Muscle layer of colon (tissue), 2 donors: ENCODE measurements around the gene VTI1A.
"Not testable (repeated sequence)": the region's sequence is repeated elsewhere in the genome, so short reads cannot be mapped to it uniquely, and the experiment has no call there.

Source experiments
- H3K27ac ChIP-seq: one replicate; pipeline ENCODE4 v1.7.0; 2013; ENCODE audit warnings: low read depth, mild to moderate bottlenecking, low read length, moderate library complexity
- H3K27me3 ChIP-seq, 2 donors: one replicate each; pipeline ENCODE4 v1.7.0; 2013; ENCODE audit warnings: low read length in 2 of 2, mild to moderate bottlenecking in 2 of 2; ENCODE audit not compliant: insufficient read depth in 2 of 2, control insufficient read depth in 1 of 2
- H3K36me3 ChIP-seq: one replicate; pipeline ENCODE4 v1.7.0; 2013; ENCODE audit warnings: mild to moderate bottlenecking, low read length; ENCODE audit not compliant: insufficient read depth
- H3K4me1 ChIP-seq: one replicate; pipeline ENCODE4 v1.7.0; 2013; ENCODE audit warnings: mild to moderate bottlenecking, low read length; ENCODE audit not compliant: insufficient read depth
- H3K4me3 ChIP-seq, 2 donors: one replicate each; pipeline ENCODE4 v1.7.0; 2013; ENCODE audit warnings: low read length in 2 of 2, low read depth in 1 of 2, mild to moderate bottlenecking in 1 of 2, moderate library complexity in 1 of 2
- H3K9ac ChIP-seq: one replicate; pipeline ENCODE4 v1.7.0; 2013; ENCODE audit warnings: low read length
- H3K9me3 ChIP-seq: one replicate; pipeline ENCODE4 v1.7.0; 2013; ENCODE audit warnings: mild to moderate bottlenecking, low read length
- donor health status: abdominal sarcoma.
- donor health status: Adenocarcinoma of cecum.

Gene VTI1A

GRCh38 chr10:112487964-112488363 lies 40.9 kb downstream of the VTI1A start:
- Histone ChIP-seq H3K4me1 (peaks cover 5% of the 10 kb centered on the region), H3K9ac (no peak overlapping the region), H3K4me3 (no peak overlapping the region), H3K27me3 (no peaks in the 10 kb centered on the region), H3K9me3 (no peaks in the 10 kb centered on the region), H3K36me3 (no peaks in the 10 kb centered on the region), H3K27ac (no peak overlapping the region)

DNA sequence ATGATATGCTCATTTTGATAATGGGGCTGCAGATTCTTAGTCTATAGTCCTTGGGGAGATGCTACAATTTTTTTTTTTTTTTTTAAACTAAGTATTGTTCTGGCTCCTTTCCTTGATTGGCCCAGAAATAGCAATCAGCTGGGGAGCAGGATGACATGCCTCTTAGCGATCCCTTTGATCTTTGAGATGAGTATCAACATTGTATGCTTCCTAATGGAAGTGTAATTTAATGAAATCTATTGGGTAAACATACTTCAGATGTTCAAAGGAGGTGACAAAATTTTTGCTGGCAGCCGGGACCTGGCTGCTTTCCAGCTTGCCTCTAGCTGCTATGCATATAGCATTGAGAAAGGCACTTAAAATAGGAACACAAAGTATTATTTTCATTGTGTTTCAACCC lies 43.5 kb downstream of the VTI1A start:
- H3K9ac ChIP-seq, result no peak overlapping the region
- no peaks in the 10 kb centered on the region for H3K9me3 ChIP-seq
- H3K36me3 ChIP-seq, result no peaks in the 10 kb centered on the region
- H3K4me1 ChIP-seq, result peaks cover 5% of the 10 kb centered on the region
- H3K27ac ChIP-seq, result no peak overlapping the region
- H3K27me3 ChIP-seq, result no peaks in the 10 kb centered on the region
- no peak overlapping the region for H3K4me3 ChIP-seq

GRCh38 chr10:112491144-112491543 lies 44.1 kb downstream of the VTI1A start:
- H3K36me3 ChIP-seq, result no peaks in the 10 kb centered on the region
- H3K4me3 ChIP-seq, result no peak overlapping the region
- H3K27ac ChIP-seq, result no peak overlapping the region
- H3K9me3 ChIP-seq, result no peaks in the 10 kb centered on the region
- H3K4me1 ChIP-seq, result peaks cover 5% of the 10 kb centered on the region
- H3K9ac ChIP-seq, result no peak overlapping the region
- H3K27me3 ChIP-seq, result no peaks in the 10 kb centered on the region

GRCh38 chr10:112492736-112493135 lies 45.7 kb downstream of the VTI1A start:
- Histone ChIP-seq H3K9me3 (no peaks in the 10 kb centered on the region), H3K4me1 (peaks cover 5% of the 10 kb centered on the region), H3K4me3 (no peak overlapping the region), H3K27me3 (no peaks in the 10 kb centered on the region), H3K27ac (no peak overlapping the region), H3K36me3 (no peaks in the 10 kb centered on the region), H3K9ac (no peak overlapping the region)

DNA sequence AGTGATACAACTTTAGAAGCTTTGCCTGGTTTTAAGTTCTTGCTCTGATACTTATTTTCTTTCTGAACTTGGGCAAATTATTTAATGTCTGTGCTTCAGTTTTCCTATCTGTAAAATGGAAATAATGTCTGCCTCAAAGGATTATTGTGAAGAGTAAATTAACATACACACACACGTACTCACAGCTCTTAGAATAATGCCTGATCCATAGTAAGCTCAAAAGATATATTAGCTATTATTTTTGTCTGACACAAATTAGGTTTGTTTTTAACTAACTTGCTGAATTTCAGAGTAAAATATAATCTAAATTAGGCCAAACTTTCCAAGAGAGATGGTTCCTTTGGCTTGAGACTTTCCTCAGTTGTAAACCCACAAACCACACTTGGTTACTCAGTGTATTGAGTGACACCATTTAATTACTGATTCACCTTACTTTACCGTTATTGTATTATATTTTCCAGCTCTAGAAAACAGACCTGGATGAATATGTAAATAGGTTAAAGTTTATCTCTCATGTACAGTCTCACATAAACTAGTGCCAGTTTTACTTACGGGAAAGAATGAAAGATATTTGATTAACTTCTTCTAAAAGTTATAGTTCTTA lies 50.4 kb downstream of the VTI1A start:
- no peaks in the 10 kb centered on the region for H3K9me3 ChIP-seq
- no peak overlapping the region for H3K4me3 ChIP-seq
- no peak overlapping the region for H3K27ac ChIP-seq
- no peak overlapping the region for H3K9ac ChIP-seq
- no peaks in the 10 kb centered on the region for H3K4me1 ChIP-seq
- no peaks in the 10 kb centered on the region for H3K27me3 ChIP-seq
- H3K36me3 ChIP-seq, result peaks cover 4% of the 10 kb centered on the region

DNA sequence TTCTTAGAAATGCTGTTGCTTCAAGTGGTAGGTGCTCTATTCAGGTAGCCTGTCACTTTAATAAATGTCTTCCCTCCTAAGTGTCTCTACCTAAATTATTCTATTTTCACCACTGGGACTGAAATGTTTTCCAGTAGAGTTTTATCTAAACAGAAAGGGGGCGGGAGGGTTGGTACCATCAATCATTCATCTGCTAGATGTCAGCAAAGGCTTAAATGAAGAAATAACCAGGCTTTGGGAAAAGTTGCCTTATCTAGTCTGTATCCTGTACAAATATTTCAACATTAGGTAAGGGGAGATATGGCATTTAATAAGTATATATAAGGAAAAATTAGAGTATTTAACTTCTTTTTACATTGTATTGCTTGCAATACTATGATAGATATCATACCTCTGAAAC lies 51.8 kb downstream of the VTI1A start:
- Histone ChIP-seq H3K4me3 (no peak overlapping the region), H3K9ac (no peak overlapping the region), H3K9me3 (no peaks in the 10 kb centered on the region), H3K27me3 (no peaks in the 10 kb centered on the region), H3K36me3 (peaks cover 4% of the 10 kb centered on the region), H3K27ac (no peak overlapping the region), H3K4me1 (no peaks in the 10 kb centered on the region)

DNA sequence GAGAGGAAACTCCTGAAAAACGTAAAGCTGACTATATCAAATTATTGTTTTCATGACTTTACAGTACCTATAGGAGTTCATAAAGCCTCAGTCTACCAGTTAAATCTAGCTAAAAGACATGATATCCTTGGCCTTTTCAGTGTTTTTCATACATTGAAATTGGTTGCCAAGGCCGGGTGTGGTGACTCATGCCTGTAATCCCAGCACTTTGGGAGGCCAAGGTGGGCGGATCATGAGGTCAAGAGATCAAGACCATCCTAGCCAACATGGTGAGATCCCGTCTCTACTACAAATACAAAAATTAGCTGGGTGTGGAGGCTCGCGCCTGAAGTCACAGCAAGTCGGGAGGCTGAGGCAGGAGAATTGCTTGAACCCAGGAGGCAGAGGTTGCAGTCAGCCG lies 53.0 kb downstream of the VTI1A start:
- not testable (repeated sequence) for H3K27me3 ChIP-seq, H3K4me1 ChIP-seq, H3K9me3 ChIP-seq, H3K36me3 ChIP-seq, H3K4me3 ChIP-seq, H3K9ac ChIP-seq, H3K27ac ChIP-seq

DNA sequence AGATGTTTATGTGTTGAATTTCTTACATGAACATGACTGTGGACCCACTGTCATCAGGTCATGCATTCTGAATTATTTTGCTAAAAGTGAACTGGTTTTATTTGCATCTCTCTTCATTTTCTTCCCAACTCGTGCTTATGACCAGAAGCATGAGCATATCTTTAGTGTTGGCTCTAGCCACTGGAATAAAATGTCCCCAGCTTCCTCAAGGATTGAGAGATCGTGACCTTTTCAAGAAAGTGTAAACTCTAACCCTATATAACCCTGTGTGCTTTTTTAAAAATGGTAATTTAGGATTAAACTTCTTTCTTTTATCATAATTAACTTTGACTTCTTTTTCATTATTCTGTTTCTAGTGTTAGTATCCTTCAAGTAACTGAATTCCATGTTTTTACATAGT lies 55.5 kb downstream of the VTI1A start:
- Histone ChIP-seq H3K9me3 (no peaks in the 10 kb centered on the region), H3K36me3 (peaks cover 4% of the 10 kb centered on the region), H3K27ac (no peak overlapping the region), H3K27me3 (no peaks in the 10 kb centered on the region), H3K9ac (no peak overlapping the region), H3K4me1 (no peaks in the 10 kb centered on the region), H3K4me3 (no peak overlapping the region)

DNA sequence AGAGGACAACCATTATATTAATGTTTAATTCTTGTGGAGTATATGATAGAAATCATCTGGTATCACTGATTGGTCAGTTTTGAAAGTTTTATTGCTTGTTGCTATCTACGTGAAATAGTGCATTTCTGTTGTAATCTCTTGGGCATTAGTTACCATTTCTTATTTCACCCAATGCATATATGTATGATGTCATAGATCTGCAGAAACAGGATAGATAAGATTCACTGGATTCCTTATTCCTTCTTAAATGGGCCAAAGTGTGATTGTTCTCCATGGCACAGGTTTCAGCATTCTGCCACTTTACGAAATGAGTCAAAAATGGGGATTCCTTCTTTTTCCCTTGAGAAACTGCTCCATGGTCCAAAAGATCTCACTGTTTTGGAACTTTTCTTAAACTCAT lies 56.6 kb downstream of the VTI1A start:
- H3K36me3 ChIP-seq, result peaks cover 4% of the 10 kb centered on the region
- no peaks in the 10 kb centered on the region for H3K9me3 ChIP-seq
- no peak overlapping the region for H3K27ac ChIP-seq
- no peak overlapping the region for H3K4me3 ChIP-seq
- H3K4me1 ChIP-seq, result no peaks in the 10 kb centered on the region
- H3K9ac ChIP-seq, result no peak overlapping the region
- no peaks in the 10 kb centered on the region for H3K27me3 ChIP-seq

DNA sequence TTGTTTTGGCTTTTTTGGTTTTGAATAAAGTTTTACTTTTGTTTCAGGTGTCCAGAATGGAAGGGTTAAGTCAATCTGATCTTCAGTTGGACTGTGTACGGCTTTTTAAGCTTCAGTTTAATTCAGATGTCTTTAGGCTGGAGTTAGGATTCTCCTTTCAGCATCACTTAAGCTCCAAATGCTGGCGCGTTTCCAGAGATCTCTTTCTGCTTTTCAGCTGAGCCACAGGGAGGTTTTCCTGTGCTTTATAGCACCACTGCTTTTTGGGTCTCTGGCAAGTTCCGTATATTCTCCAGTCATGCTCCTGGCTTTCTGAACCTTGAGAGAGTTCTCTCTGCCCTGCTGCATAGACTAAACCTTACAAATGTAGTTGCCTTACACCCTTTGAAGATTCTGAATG lies 60.0 kb downstream of the VTI1A start:
- no peaks in the 10 kb centered on the region for H3K27me3 ChIP-seq
- H3K9ac ChIP-seq, result no peak overlapping the region
- H3K27ac ChIP-seq, result no peak overlapping the region
- H3K36me3 ChIP-seq, result no peaks in the 10 kb centered on the region
- H3K4me1 ChIP-seq, result no peaks in the 10 kb centered on the region
- no peaks in the 10 kb centered on the region for H3K9me3 ChIP-seq
- no peak overlapping the region for H3K4me3 ChIP-seq

- no peak overlapping the region for H3K4me3 ChIP-seq
- no peaks in the 10 kb centered on the region for H3K9me3 ChIP-seq
- no peak overlapping the region for H3K9ac ChIP-seq
- H3K27me3 ChIP-seq, result no peaks in the 10 kb centered on the region
- H3K27ac ChIP-seq, result no peak overlapping the region
- H3K36me3 ChIP-seq, result no peaks in the 10 kb centered on the region
- no peaks in the 10 kb centered on the region for H3K4me1 ChIP-seq
Observed at GRCh38 chr10:112507988-112508387, 61.0 kb downstream of the VTI1A start.

DNA sequence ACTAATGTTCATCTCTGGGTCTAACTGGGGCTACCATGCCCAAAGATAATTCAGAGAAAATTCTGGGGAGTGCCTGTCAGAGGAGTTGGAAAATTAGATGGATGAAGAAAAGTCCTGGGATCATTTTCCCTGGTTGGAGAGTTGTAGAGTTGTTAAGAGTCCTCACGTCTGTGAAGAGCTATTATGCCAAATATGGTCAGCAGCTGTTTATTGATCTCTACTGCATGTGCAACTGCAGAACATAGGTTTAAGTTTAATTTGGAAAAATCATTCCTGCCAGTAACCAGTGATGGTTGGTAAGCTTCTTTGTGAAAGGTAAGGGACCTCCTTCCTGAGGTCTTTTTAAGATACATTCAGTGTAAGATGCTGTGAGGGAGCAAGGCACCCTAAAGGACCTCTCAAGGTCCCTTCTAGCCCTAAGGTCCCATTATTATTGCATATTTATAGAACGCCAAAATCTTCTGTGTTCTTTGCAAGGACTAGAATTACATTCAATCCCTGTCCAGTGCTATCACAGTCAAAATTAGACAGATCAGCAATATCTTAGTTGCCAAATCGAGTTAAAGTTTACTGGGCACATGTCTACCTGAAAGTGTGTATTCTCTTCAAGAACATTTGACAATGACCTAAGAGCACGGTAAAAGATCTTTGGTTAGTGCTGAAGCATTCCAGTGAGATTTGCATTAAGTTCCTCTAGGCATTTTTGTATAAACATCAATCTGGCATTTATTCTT lies 62.7 kb downstream of the VTI1A start:
- Histone ChIP-seq H3K27me3 (no peaks in the 10 kb centered on the region), H3K36me3 (no peaks in the 10 kb centered on the region), H3K4me3 (no peak overlapping the region), H3K27ac (no peak overlapping the region), H3K9ac (no peak overlapping the region), H3K4me1 (no peaks in the 10 kb centered on the region), H3K9me3 (no peaks in the 10 kb centered on the region)
